CD14-positive monocyte (primary cell): ENCODE data around the gene TAF11L13. TPM values are rescaled to one million over a fixed set of nuclear protein-coding genes. Genes with fewer than 3 reads are reported as not detected.

Experiments used
- DNase-seq, 3 donors: peaks; one replicate each; pipeline ENCODE4 v3.0.0-alpha.2; 2011 to 2022
- H2AFZ ChIP-seq: 2 replicates; pipeline ENCODE4 v1.6.0; 2012; ENCODE audit warnings: mild to moderate bottlenecking, low read depth, low read length, inconsistent platforms; ENCODE audit not compliant: insufficient read depth, poor library complexity, severe bottlenecking
- H3K27ac ChIP-seq, 2 donors: 1 replicate in 1 of 2; 2 replicates in 1 of 2; pipeline ENCODE4 v1.5.1; 2012 to 2013; ENCODE audit warnings: low read length in 2 of 2, control low read depth in 1 of 2, inconsistent platforms in 1 of 2, low read depth in 1 of 2, mild to moderate bottlenecking in 1 of 2
- H3K27me3 ChIP-seq, 2 donors: one replicate each; pipeline versions ENCODE4 v1.6.0 to v1.6.1; 2011 to 2013; ENCODE audit warnings: low read length in 2 of 2; ENCODE audit not compliant: control insufficient read depth in 2 of 2, insufficient read depth in 2 of 2
- H3K36me3 ChIP-seq, 2 donors: replicated peaks in 1 of 2; 1 replicate in 1 of 2; 2 replicates in 1 of 2; pipeline versions ENCODE4 v1.5.1 to v1.6.1; 2012 to 2013; ENCODE audit warnings: low read length in 2 of 2, control low read depth in 1 of 2, inconsistent platforms in 1 of 2, mild to moderate bottlenecking in 1 of 2; ENCODE audit not compliant: insufficient read depth in 2 of 2, control insufficient read depth in 1 of 2
- H3K4me1 ChIP-seq, 2 donors: 1 replicate in 1 of 2; 2 replicates in 1 of 2; pipeline versions ENCODE4 v1.5.1 to v1.6.1; 2012 to 2013; ENCODE audit warnings: low read length in 2 of 2, control low read depth in 1 of 2, inconsistent platforms in 1 of 2, mild to moderate bottlenecking in 1 of 2, moderate library complexity in 1 of 2; ENCODE audit not compliant: insufficient read depth in 2 of 2, control insufficient read depth in 1 of 2
- H3K4me2 ChIP-seq: replicated peaks from 2 replicates; pipeline ENCODE3; 2012; ENCODE audit warnings: low read length, moderate library complexity, mild to moderate bottlenecking; ENCODE audit not compliant: poor library complexity, severe bottlenecking; ENCODE audit errors: extremely low read depth
- H3K4me3 ChIP-seq, 3 experiments: fragments of 200-600 bp in 1 of 3; sonication (generic) in 1 of 3; replicated peaks in 1 of 3; 1 replicate in 2 of 3; 2 replicates in 1 of 3; pipeline ENCODE4 v1.5.1; 2011 to 2013; ENCODE audit warnings: low read length in 3 of 3, mild to moderate bottlenecking in 3 of 3, control low read depth in 2 of 3, low read depth in 2 of 3, inconsistent platforms in 1 of 3, moderate library complexity in 1 of 3
- H3K79me2 ChIP-seq: 2 replicates; pipeline ENCODE4 v1.6.0; 2012; ENCODE audit warnings: mild to moderate bottlenecking, control low read depth, inconsistent platforms, low read length, moderate library complexity; ENCODE audit not compliant: insufficient read depth
- H3K9ac ChIP-seq: 2 replicates; pipeline ENCODE4 v1.6.0; 2017; ENCODE audit warnings: low read length, mild to moderate bottlenecking; ENCODE audit not compliant: insufficient read depth, poor library complexity, severe bottlenecking
- H3K9me3 ChIP-seq, 2 donors: replicated peaks in 1 of 2; 1 replicate in 1 of 2; 2 replicates in 1 of 2; pipeline versions ENCODE4 v1.5.1 to v1.6.1; 2012 to 2013; ENCODE audit warnings: low read length in 2 of 2, control low read depth in 1 of 2; ENCODE audit not compliant: control insufficient read depth in 1 of 2, insufficient read depth in 1 of 2
- H4K20me1 ChIP-seq: 2 replicates; pipeline ENCODE4 v1.6.0; 2012; ENCODE audit warnings: mild to moderate bottlenecking, low read length, control low read depth, moderate library complexity; ENCODE audit not compliant: insufficient read depth
- H3K27ac Mint-ChIP-seq, 7 donors: one replicate each; pipeline ENCODE4 v1.8.0; 2020; ENCODE audit warnings: mild to moderate bottlenecking in 7 of 7, mixed read lengths in 7 of 7, moderate library complexity in 6 of 7, inconsistent platforms in 2 of 7
- H3K27me3 Mint-ChIP-seq, 3 donors: one replicate each; pipeline ENCODE4 v1.8.0; 2021 to 2022; ENCODE audit warnings: low read depth in 3 of 3, mild to moderate bottlenecking in 3 of 3, mixed read lengths in 3 of 3, moderate library complexity in 3 of 3, inconsistent platforms in 1 of 3
- H3K36me3 Mint-ChIP-seq, 2 donors: one replicate each; pipeline ENCODE4 v1.8.0; 2020; ENCODE audit warnings: mixed read lengths in 2 of 2, inconsistent platforms in 1 of 2, mild to moderate bottlenecking in 1 of 2
- H3K4me1 Mint-ChIP-seq: one replicate; pipeline ENCODE4 v1.8.0; 2020; ENCODE audit warnings: mild to moderate bottlenecking, mixed read lengths
- H3K4me3 Mint-ChIP-seq, 2 donors: one replicate each; pipeline ENCODE4 v1.8.0; 2020; ENCODE audit warnings: mild to moderate bottlenecking in 2 of 2, mixed read lengths in 2 of 2, moderate library complexity in 1 of 2
- H3K9me3 Mint-ChIP-seq, 7 donors: one replicate each; pipeline ENCODE4 v1.8.0; 2020 to 2022; ENCODE audit warnings: mixed read lengths in 7 of 7, mild to moderate bottlenecking in 6 of 7, moderate library complexity in 6 of 7, inconsistent platforms in 2 of 7
- CTCF ChIP-seq: fragments of 200-600 bp; IDR thresholded peaks from one replicate; pipeline ENCODE4 v1.8.0; 2022; ENCODE audit warnings: antibody characterized with exemption, mild to moderate bottlenecking
- WGBS: methylation state at CpG from one replicate; pipeline ENCODE4 v1.1.5; 2013; ENCODE audit warnings: missing lambda C conversion rate; ENCODE audit not compliant: insufficient coverage; 5-methylcytosine and 5-hydroxymethylcytosine counted together
- intact Hi-C, 2 donors: fragments of 100-400 bp; cut with micrococcal nuclease; formaldehyde crosslinking; loops; one replicate each; pipeline versions ENCODE4 v1.15.0 to v1.15.1; 2023
- polyA plus RNA-seq, 3 donors: library from polyadenylated mRNA; depleted of rRNA in 1 of 3; unstranded in 2 of 3; stranded (reverse) in 1 of 3; fragments of 300-500 nt in 2 of 3; fragments of >200 nt in 1 of 3; fragmentation: Illumina TruSeq in 2 of 3; gene quantifications; 1 replicate in 2 of 3; 2 replicates in 1 of 3; pipeline ENCODE4 v1.2.3, GENCODE V29; 2012 to 2021

The TAF11L13 gene
- polyA plus RNA-seq, 3 donors: not detected

GRCh38 chr5:17678751-17679324 lies 47.0 kb downstream of the TAF11L13 start:
- 100% methylated on average over 2 of the region's 4 CpGs for WGBS

GRCh38 chr5:17679597-17680203 lies 47.8 kb downstream of the TAF11L13 start:
- Mint-ChIP-seq H3K36me3 (no peaks in the 10 kb centered on the region), H3K4me3 (no peak overlapping the region), H3K27me3 (peaks cover 0 to 3% (median 0%) of the 10 kb centered on the region in 3 donors), H3K27ac (no peak overlapping the region), H3K4me1 (no peaks in the 10 kb centered on the region), H3K9me3 (peaks cover 0 to 5% (median 0%) of the 10 kb centered on the region in 7 donors)
- Histone ChIP-seq H3K9me3 (no peaks in the 10 kb centered on the region), H3K27ac (no peak overlapping the region), H2AFZ (no peak overlapping the region), H3K9ac (no peak overlapping the region), H3K27me3 (no peaks in the 10 kb centered on the region), H4K20me1 (no peaks in the 10 kb centered on the region), H3K36me3 (no peaks in the 10 kb centered on the region), H3K4me2 (no peak overlapping the region), H3K79me2 (no peaks in the 10 kb centered on the region), H3K4me1 (no peaks in the 10 kb centered on the region), H3K4me3 (no peak overlapping the region)
- intact Hi-C loops: no loop called here
- no peak for DNase-seq
- no peak for TF ChIP-seq CTCF
- 97% methylated on average over 5 of the region's 8 CpGs for WGBS

More at GRCh38 chr5:17678751-17679324, 47.0 kb downstream of the TAF11L13 start:
- Histone ChIP-seq H3K79me2 (no peaks in the 10 kb centered on the region), H3K4me1 (no peaks in the 10 kb centered on the region), H3K27ac (no peak overlapping the region), H3K9ac (no peak overlapping the region), H3K36me3 (no peaks in the 10 kb centered on the region), H4K20me1 (no peaks in the 10 kb centered on the region), H2AFZ (no peak overlapping the region), H3K4me3 (no peak overlapping the region), H3K9me3 (no peaks in the 10 kb centered on the region), H3K4me2 (no peak overlapping the region), H3K27me3 (no peaks in the 10 kb centered on the region)
- Mint-ChIP-seq H3K9me3 (peaks cover 0 to 5% (median 0%) of the 10 kb centered on the region in 7 donors), H3K4me1 (no peaks in the 10 kb centered on the region), H3K27ac (no peak overlapping the region), H3K36me3 (no peaks in the 10 kb centered on the region), H3K4me3 (no peak overlapping the region), H3K27me3 (peaks cover 0 to 3% (median 0%) of the 10 kb centered on the region in 3 donors)
- no peak for DNase-seq
- no peak for TF ChIP-seq CTCF
- intact Hi-C loops: no loop called here
